Activated CD4-positive, alpha-beta T cell treated with anti-CD3 and anti-CD28 coated beads, Interleukin-10, Interleukin-2, amounts not matched to agents 100 ng/mL and 50 ng/mL, durations not matched to agents 16 hours and 8 hours (primary cell): ENCODE data around the gene SNAP25.

Experiments used
- DNase-seq: peaks from one replicate; pipeline ENCODE4 v3.0.0-alpha.2; 2020

SNAP25 gene

DNA sequence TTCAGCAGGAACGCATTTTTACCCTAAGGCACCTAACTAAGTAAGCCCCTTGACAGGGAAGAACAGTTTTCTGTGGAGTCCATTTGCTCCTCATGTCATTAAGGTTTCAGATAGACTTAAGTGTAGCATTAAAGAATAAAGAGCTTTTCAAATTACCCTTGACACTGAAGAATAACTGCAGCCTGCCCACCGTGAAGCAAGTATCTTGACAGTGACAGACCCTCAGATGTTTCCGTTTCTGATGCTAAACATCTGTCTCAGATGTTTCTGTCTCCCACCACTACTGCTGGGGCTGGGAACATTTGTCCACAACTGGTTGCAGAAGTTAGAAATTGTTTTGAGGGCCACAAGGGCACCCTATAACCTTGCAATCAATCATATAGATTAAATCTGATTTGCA lies 50.0 kb downstream of the SNAP25 start:
- no peak for DNase-seq

DNA sequence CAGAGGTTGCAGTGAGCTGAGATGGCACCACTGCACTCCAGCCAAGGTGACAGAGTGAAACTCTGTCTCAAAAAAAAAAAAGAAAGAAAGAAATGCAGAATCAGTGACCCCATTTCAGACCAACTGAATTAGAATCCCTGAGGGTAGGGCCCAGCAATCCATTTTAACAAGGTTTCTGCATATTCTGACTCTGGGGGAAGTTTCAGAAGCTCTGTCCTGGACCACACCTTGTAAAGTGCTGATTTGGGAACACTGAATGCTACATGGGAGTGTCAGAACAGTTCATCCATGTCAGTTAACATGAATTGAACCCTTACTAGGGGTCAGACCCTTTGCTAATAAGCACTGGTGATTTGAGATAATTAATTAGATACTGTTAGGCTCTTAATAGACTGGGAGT lies 52.0 kb downstream of the SNAP25 start:
- no peak for DNase-seq

DNA sequence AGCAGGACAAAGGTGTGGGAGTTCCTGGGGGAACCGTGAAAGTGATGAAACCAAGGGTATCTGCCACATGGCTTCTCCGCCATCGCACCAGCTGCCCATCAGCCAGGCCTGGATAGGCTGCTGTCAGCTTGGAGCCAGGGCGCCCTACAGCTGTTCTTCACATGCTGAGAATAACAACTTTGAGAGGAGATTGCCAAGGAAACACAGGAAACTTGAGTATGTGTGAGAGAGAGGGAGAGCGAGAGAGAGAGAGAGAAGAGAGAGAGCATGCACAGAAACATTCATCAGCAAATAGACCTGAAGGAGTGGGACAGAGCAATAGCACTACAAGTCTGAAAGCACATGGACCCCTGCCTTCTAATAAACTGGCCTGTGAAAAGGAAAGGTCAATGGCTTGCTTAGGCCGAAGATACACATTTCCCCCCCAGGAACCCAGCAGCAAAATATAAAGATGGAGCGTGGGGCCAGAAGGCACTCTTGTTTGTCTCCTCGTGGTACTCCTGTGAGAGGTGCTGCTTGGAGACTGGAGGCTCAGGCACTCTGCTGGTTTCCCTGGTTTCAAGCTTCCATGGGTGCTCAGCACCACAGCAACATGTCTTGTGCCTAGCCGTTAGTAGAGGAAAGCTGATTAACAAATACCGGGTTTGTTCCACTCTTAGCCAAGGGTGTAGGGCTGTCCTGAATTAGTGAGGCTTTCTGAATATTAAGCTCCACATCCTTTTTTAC lies 53.0 kb downstream of the SNAP25 start:
- no peak for DNase-seq

DNA sequence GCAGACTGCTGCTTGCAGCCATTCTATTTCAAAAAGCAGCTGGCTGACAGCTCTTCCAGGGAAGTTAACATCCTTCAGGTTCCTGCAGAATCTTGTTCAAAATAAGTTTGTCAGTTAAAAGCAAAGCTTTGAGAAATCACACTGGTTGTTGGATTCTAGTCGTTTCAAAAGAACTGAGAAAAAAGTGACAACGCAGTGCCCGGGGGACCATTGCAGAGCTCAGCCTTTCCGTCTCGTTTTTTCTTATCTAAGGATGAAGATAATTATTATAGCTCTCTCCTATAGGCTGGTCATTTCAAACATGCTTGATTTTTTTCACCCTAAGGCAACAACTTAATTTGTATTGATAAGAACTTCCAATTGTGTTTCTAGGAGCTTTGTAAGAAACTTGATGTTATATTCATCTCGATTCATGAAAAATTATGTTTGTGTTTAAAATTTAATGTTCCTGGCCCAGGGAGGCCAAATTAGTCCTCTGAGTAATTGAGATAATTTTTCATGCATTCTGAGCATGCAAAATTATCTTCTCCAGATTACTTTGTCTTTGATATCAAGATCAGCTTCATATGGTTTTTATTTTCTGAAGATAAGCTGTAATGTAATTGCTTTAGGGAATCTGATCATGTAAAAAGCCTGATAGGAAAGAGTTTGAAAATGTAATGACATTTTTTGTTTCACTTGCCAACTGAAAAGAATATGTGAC lies 58.4 kb downstream of the SNAP25 start:
- no peak for DNase-seq

DNA sequence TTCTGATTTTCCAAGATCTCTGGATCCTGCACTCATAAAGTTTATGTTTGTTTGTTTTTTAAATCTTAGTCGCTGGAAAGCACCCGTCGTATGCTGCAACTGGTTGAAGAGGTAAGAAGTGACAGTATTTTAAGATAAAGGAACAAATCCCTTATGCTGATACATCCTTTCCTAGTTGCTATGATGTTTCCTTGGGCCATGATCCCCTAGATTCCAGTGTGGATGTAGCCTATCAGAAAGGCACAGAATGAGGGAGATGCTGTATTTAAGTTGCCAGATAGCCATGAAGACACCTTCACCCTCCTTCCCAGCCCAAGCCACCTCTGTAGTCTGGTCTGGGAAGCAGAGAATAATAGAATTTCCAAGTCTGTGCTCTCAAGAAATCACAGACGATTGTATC lies 59.0 kb downstream of the SNAP25 start:
- no peak for DNase-seq

DNA sequence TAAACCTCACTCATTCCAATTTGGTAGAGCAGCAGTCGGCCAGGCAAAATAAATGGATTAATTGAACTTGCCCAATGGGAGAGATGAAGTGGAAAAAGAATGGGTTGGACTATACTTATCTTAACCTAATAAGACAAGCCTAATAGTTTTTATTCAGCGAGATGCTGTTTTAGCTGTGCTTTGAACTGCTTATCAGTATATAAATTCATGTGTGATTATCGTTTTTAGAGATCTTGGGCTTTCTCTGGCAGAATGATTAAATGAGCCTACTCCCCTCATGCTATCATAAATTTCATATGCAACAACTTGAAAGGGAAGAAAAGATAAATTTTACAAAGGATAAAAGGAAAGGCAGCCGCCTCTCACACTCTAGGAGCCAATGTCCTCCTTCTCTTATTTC lies 59.8 kb downstream of the SNAP25 start:
- DNase-seq: no peak

DNA sequence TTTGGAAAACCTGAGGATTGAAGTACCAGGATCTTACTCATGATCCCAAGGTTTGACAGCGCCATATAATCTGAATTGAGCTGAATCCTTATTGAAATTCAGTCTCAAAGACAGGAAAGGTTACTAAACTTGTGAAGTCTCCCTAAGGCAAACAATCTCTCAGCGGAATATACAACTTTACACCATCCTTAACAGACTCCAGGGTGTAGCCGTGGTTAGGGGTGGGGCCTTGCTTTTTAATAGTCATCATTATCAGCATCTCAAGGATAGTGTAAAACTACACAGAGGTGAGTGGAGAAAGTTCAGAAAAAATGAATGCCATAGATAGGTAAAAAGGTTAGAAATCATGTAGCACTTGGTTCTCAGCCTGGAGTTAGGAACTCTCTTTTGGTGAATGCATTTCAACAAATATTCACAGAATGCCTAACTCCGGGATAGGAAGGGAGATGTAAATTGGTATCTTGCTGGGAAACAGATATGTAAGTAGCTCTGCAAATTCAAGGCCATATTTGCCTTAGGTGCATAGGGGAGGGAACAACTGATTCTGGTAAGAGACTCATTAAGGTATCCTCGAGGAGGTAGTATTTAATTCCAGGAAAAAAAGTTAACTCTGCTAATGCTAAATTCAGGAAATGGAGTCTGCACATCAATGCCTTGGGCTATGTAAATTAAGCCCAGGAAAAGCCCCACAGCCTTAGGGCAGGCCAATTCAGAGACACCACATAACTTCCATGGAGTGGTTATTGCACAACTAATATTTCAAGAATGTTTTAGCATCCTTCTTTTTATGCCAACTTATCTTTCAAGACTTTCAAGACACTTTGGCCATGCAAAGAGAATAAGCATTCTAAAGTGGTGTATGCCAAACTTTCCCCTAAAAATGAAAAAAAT lies 61.6 kb downstream of the SNAP25 start:
- no peak for DNase-seq

DNA sequence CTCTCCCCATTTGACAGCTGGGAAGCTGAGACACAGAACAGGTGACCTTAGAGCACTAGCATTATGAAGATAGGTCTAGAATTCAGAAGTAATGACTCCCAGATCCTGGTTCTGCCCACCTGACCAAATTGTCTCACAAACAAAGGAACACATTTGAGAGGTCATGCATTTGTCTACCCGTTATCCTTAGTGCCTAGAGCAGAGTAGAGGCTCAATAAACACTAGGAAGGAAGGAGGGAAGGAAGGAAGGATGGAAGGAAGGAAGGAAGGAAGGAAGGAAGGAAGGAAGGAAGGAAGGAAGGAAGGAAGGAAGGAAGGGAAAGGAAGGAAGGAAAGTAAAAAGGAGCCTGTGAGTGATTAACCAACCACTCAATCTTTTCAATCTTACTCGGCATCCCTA lies 63.3 kb downstream of the SNAP25 start:
- no peak for DNase-seq

DNA sequence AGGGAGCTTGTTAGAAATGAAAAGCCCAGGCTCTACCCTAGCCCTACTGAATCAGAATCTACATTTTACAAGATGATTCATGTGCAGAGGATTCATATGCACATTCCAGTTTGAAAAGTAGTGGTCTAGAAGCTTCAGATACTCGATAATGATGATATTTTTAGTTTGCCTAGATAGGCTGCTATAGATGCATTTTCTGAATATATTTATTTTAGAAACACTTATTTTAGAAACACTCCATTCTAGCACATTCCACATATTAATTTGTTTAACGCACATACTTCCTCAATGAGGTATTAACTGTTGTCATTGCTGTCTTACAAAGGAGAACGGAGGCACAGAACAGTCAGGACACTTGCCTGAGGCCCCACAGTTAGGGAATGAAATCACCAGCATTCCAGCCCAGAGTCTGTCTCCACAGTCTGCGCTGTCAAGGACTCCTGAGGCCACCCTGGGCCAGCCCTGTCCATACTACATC lies 64.4 kb downstream of the SNAP25 start:
- DNase-seq: no peak

DNA sequence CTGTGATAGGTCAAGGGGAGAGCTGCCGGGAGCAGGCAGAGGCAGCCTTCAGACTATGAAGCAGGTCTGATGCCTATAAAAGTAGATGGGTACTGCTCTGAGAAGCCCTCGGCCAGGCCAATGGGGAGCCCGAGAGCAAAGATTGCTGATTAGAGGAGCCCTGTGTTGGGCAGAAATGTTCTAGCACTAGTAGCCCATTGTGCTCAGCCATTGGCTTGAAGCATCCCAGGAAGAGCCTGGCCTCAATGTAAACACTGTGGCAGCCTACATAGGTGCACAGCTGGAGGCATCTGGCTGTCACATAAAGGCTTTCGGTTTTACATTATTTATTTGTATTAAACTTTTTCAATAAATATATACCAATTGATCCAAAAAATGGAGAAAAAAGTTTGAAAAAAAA lies 67.7 kb downstream of the SNAP25 start:
- DNase-seq: no peak

DNA sequence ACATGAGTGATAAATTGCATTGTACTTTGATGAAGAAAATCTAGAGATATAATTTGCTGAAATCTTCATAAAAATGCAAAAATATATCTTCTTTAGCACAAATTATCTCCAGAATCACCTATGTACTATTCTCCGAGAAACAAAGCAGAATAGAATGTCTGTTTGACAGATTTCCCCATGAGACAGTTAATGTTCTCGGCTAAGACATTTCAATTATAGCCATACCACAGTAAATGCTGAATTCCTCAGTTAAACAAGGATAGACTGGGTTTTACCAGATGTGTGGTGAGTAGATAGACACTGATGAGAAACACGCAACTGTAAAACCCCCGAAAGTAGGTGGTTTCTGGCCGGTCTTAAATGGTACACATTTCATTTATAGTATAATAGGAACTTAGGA lies 69.8 kb downstream of the SNAP25 start:
- DNase-seq: no peak

DNA sequence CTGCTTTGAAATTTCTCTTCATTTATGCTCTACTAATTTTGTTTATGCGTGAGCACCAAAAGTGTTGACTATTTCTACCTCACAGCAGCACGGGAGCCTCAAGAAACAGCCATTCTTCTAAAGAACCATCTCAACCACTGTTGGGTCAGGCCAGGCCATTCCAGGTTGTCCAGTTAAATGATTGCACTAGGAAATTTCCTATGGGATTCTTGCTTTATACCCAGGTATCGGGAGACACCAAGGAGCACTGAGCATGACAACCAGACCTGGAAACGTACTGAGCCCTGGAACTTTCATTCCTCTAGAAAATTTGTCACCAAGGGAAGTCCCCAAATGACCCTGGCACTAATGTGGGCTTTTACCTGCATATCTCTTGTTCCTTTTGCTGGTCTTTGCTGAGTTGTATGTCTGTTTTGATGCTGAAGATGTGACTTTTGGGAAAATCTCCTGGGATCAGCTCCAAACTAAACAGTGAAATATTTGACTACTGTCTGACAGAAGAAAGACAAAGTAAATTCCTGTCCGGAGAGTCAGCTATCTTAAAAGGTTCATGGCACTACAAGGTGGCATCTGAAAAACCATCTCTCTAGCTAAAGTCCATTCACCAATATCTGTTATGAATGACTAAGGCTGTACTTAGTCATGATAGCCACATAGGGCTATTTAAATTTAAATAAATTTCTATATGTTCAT lies 70.5 kb downstream of the SNAP25 start:
- DNase-seq: no peak

DNA sequence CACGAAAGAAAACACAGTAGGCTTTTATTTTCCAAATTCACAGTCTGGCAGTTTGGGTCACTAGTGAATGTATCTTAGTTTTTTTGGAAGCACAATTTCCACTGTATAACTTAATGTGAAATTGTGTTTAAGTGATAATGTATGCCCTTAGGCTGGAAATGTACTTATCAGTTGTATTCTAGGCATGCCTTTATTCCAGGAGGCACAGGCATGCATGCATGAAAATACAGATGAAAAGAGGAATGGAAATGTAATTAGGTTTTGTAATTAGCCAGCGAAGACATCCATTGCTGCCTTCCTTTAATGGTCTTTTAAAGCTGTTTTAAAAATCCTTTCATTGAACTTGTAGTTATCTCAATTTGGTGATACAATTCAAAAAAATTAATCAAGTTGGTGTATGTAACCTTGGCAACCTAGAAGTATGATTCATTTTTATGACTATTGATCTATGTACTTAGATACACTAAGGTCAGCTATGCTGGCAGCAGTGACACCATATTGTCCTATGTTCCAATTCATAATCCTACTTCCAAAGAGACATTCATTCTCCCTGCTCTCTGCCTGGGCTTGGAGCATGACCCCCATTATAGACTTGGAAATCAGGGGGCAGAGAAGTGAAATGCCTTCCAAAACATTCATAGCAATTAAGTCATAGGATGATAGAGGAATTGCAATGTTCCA lies 73.1 kb downstream of the SNAP25 start:
- no peak for DNase-seq

DNA sequence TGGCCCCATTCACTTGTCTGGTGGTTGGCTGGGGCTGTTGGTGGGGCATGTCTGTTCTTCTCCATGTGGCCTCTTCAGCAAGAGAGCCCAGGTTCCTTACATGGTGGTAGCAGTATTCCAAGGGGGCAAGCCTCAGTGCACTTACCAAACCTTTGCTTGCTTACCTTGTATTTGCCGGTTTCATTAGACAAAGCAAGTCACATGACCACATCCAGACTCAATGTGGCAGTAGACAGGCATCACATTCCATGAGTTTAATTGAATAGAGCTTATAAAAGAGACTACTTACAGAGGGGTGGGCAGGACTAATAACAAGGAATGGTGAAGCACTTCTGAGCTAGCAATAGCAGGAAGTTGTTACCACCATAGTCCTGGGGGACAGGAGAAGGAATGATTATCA lies 78.6 kb downstream of the SNAP25 start:
- no peak for DNase-seq

DNA sequence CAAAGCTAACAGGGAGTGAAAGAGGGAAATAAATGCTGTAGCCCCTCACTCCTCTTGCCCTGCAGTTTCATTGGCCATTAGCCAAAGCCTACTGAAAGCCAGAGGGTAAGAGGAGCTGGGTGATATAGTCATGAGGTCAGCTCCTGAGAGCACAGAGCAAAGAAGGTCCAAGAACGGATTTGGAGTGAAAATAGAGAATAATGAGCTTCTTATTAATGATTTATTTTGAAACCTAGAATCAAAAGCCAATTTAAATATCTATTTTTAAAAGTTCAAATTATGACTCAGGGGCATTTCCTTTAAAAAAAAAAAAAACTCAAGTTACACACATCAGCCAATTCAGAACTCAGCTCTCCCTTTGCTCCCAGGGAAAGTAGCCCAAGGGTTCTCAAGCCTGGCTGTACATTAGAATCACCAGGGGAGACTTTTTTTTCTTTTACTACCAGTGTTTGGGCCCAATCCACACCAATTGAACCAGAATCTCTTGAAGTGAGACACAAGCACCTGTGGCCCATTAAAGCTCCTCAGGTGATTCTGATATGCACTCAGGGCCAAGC lies 79.1 kb downstream of the SNAP25 start:
- no peak for DNase-seq

DNA sequence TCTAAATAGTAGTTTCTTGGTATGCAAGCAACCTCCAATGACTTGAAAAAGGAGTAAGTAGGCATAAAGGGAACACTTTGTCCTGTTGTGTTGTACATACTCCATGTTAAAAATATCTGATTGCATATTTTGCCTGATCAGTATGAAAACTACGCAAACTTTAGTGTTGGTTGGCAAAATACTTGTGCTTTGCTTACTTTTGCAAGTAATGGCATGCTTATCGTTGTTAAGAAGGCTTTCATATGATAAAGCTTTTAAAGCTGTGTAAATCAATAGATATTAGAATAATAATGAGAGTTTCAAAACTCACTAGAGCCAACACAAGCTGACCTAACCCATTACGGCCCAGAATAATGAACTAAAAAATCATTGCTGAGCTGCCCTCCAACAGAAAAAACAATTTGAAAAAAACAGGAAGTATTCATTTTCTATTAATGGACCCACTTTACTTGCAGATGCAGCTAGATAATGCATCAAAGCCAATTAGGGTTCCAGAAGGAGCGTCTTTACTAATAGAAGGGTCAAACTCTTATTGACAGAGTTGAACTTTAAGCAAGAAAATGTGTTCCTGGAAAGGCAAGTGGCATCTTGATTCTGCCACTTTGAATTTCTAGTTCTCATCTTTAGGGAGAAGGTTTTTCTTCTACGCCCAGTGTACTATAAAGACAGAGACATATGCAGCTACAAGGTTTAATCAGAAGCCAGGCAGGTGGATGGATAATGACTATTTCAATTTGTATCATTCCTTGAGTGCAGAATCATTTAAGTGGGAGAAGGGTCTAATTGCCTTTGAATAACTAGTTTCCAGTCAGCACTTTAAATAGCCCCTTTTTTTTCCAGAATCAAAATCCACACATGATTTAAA lies 82.2 kb downstream of the SNAP25 start:
- DNase-seq: no peak

DNA sequence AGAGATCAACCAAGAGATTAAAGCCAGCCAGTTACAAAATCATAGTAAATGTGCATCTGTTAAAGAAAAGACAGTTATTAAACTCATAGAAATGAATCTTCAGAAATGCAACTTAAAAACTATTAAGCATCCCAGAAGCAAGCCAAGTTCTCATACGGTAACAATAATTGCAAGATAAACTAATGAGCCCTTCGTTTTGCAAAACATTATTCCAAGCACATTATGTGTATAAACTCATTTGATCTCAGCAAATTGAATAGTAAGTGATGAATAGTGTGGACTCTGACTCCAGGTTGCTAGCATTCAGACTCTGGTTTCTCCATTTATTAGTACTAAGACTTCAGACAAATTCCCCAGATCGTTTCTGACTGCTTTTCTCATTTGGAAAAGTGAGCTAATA lies 85.2 kb downstream of the SNAP25 start:
- DNase-seq: no peak

DNA sequence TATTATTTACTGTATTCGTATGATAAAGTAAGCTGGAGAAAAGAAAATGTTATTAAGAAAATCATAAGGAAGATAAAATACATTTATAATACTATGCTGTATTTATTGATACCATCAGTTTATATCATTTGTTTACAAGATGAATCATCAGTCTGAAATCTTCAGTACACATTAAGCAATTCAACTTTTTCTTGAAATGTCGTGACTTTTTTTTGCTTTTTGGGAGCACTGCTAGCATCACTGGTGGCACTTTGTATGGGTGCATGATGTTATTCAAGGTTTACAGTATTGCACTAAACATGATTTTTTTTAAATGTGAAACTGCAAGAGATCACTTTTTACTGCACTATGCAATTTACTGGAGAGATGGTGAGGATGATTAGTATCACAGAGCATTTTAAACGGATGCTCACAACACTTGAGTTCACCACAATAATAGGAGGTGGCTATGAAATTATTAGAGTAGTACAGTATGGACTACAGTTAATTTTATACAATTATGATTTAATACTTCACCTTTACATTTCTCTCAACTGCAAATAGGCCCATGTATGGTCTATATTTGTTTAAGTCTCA lies 85.9 kb downstream of the SNAP25 start:
- no peak for DNase-seq

DNA sequence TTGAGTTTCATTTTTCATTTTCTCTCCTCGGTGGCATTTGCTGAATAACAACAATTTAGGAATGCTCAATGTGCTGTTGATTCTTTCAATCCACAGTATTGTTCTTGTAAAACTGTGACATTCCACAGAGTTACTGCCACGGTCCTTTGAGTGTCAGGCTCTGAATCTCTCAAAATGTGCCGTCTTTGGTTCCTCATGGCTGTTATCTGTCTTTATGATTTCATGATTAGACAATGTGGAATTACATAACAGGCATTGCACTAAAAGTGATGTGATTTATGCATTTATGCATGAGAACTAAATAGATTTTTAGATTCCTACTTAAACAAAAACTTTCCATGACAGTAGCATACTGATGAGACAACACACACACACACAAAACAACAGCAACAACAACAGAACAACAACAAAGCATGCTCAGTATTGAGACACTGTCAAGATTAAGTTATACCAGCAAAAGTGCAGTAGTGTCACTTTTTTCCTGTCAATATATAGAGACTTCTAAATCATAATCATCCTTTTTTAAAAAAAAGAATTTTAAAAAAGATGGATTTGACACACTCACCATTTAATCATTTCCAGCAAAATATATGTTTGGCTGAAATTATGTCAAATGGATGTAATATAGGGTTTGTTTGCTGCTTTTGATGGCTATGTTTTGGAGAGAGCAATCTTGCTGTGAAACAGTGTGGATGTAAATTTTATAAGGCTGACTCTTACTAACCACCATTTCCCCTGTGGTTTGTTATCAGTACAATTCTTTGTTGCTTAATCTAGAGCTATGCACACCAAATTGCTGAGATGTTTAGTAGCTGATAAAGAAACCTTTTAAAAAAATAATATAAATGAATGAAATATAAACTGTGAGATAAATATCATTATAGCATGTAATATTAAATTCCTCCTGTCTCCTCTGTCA lies 88.1 kb downstream of the SNAP25 start:
- DNase-seq: no peak

DNA sequence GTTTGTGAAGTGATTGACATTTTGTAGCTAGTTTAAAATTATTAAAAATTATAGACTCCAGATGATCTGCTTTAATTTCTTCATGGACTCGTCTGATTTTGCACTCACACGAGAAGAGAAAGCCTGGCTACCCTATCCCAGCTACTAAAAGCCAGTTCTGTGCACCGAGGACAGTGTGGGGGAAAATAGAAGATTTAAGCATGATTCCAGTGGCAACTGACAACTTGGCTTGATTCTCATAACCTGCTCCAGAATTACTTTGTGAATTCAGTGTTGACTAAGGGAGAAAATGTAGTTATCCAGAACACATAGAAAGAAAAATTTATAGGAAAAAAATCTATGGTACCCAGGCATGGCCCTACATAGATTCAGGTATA lies 88.7 kb downstream of the SNAP25 start:
- DNase-seq: no peak
